ENCODE data around the gene KCNJ16.

The KCNJ16 gene

GRCh38 chr17:70128727-70129238 lies 53.8 kb downstream of the KCNJ16 start:
- DNase-seq (ENCODE audit: low spot score), result no peak

- DNase-seq (ENCODE audit: low spot score), result no peak
These were observed 55.3 kb downstream of the KCNJ16 start for GRCh38 chr17:70130289-70130688.

GRCh38 chr17:70132505-70132904 lies 57.5 kb downstream of the KCNJ16 start:
- no peak for DNase-seq (ENCODE audit: low spot score)

- no peak for DNase-seq (ENCODE audit: low spot score)
These were observed 59.0 kb downstream of the KCNJ16 start for GRCh38 chr17:70134042-70134441.

- DNase-seq (ENCODE audit: low spot score), result no peak
These were observed 59.8 kb downstream of the KCNJ16 start for GRCh38 chr17:70134777-70135176.

- DNase-seq (ENCODE audit: low spot score), result no peak
These were observed 61.1 kb downstream of the KCNJ16 start for GRCh38 chr17:70136131-70136530.

GRCh38 chr17:70137451-70138230 lies 62.6 kb downstream of the KCNJ16 start:
- no peak for DNase-seq (ENCODE audit: low spot score)

GRCh38 chr17:70138291-70138865 lies 63.4 kb downstream of the KCNJ16 start:
- DNase-seq (ENCODE audit: low spot score), result no peak

- no peak for DNase-seq (ENCODE audit: low spot score)
These were observed 64.5 kb downstream of the KCNJ16 start for GRCh38 chr17:70139449-70139993.

- DNase-seq (ENCODE audit: low spot score), result no peak
These were observed 69.3 kb downstream of the KCNJ16 start for GRCh38 chr17:70144260-70144846.

- DNase-seq (ENCODE audit: low spot score), result no peak
These were observed 78.2 kb downstream of the KCNJ16 start for GRCh38 chr17:70153210-70153609.

- DNase-seq (ENCODE audit: low spot score), result no peak
These were observed 82.1 kb downstream of the KCNJ16 start for GRCh38 chr17:70157151-70157550.

- no peak for DNase-seq (ENCODE audit: low spot score)
These were observed 83.2 kb downstream of the KCNJ16 start for GRCh38 chr17:70158180-70158579.

GRCh38 chr17:70158591-70158990 lies 83.6 kb downstream of the KCNJ16 start:
- no peak for DNase-seq (ENCODE audit: low spot score)

- DNase-seq (ENCODE audit: low spot score), result no peak
These were observed 85.0 kb downstream of the KCNJ16 start for GRCh38 chr17:70159980-70160379.

GRCh38 chr17:70161519-70161918 lies 86.5 kb downstream of the KCNJ16 start:
- no peak for DNase-seq (ENCODE audit: low spot score)

- no peak for DNase-seq (ENCODE audit: low spot score)
These were observed 90.4 kb downstream of the KCNJ16 start for GRCh38 chr17:70165383-70165782.

- DNase-seq (ENCODE audit: low spot score), result no peak
These were observed 91.6 kb downstream of the KCNJ16 start for GRCh38 chr17:70166615-70167014.

GRCh38 chr17:70168044-70168976 lies 93.3 kb downstream of the KCNJ16 start:
- peak; percentile 79 for DNase-seq (ENCODE audit: low spot score)

- peak; percentile 95 for DNase-seq (ENCODE audit: low spot score)
These were observed 94.1 kb downstream of the KCNJ16 start, which contains the start of gene KCNJ2 for GRCh38 chr17:70168977-70169708. Gene KCNJ2 (plus strand): TSS chr17:70169532. CDS start chr17:70175040, 5,508 bp downstream.

All from ecto neural progenitor cell (in vitro differentiated cells).